Measurements from ENCODE around the gene BEST3.
A peak's percentile ranks its signal among the peaks of the same experiment; 100 is the strongest.

BEST3 gene

DNA sequence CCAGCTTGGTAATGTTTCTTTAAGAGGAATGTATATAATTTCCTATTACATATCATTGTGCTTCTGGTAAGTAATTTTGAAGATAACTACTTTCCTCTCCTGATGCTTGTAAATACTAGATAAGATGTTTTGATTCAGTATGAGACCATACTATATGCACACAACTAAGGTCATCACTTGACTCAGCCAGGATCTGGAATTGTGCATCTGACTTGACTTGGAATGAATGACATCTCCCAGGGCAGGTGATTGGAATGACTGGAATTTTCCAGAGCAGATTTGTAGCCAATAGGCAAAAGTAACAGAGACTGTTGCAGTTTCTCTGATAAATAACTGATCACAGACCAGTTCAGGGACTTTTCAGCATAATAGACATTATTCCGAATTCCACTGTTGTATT is 11.1 kb downstream of the BEST3 start:
- DNase-seq (ENCODE audit: low read depth) = peak; percentile 18

DNA sequence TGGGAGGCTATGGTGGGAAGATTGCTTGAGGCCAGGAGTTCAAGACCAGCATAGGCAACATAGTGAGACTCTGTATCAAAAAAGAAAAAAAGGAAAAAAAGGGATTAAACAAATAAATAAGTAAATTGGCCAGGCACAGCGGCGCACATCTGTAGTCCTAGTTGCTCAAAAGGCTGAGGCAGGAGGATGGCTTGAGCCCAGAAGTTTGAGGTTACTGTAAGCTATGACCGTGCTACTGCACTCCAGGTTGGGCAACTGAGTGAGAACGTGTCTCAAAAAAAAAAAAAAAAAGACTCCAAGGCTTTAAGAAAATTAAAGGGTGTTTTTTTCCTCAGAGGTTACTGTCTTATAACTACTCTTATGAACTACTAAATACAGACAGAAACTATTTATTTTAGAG is 11.7 kb downstream of the BEST3 start:
- DNase-seq (ENCODE audit: low read depth) = no peak

DNA sequence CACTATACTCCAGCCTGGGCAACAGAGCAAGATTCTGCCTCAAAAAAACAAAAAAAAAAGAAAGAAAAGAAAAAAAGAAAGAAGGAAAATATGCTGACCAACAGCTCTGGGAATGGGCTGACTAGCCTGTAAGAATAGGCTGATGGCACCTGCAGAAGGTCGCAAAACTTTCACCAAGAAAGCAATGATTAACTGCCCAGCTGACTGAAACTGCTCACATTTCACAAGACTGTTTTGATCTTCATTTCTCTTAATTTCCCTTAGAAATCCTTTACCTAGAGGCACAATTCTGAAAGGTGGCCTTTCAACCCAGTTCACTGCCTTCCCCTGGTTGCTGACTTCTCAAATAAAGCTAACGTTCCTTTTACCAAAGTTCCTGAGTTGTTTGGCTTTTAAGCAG is 12.4 kb downstream of the BEST3 start:
- no peak for DNase-seq (ENCODE audit: low read depth)

DNA sequence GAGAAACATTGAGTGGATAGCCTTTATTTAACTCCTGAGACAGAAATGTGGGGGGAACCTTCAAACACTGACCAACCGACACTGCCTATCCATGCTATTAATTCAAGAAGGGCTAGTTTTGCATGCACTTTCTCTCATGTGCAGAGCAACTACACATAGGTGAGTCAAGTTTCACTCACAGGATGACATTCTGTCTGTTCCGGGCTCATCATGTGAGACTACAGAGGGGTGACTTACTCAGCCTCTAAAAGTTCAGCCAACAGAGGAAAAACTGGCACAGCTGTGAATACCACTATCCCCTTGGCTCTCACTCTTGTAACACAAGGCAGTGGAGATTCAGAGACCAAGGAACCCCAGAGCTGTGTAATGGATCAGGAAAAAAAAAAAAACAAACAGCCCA is 13.3 kb downstream of the BEST3 start:
- DNase-seq (ENCODE audit: low read depth) = peak; percentile 24

DNA sequence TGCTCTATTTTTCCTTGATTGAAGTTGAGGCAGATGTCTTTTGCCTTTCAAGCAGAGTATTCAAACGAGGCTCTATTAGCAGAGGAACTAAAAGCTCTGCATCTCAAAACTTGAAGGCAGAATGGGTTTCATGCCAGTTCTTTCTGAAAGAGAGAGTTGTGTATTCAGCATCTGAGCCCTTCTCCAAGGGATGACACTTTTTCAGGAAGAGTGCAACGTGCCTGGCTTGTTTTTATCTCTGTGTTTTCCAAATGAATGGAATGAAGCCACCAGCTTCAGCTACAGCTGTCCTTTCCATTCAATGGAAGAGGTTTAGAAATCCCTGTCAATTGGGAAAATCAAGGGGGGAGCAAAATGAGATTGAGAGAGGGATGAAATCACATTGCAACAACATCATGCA is 14.6 kb downstream of the BEST3 start:
- no peak for DNase-seq (ENCODE audit: low read depth)

DNA sequence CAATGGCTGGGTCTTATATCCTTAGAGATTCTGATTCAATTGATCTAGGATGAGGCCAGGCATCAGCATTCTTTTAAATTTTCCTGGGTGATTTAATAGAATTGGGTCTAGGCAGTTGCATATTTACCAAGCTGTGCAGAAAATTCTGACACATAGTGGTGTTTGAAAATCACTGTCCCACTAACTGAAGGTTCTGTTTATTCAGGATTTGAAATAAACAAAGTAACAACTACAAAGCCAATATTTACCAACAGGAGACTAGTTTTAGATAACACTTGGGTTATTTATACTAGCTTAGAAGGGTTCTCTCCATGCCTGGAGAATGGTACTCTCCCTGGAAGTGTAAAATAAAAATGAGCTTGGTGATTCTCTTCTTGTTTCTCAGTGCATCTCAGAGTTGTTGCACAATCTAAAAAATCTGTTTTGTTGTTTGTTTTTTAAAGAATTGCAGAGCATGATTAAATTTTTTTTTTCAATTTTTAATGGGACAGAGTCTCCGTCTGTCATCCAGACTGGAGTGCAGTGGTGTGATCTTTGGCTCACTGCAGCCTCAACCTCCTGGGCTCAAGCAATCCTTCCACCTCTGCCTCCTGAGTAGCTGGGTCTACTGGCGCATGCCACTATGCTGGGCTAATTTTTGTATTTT is 16.9 kb downstream of the BEST3 start:
- DNase-seq (ENCODE audit: low read depth) = no peak

DNA sequence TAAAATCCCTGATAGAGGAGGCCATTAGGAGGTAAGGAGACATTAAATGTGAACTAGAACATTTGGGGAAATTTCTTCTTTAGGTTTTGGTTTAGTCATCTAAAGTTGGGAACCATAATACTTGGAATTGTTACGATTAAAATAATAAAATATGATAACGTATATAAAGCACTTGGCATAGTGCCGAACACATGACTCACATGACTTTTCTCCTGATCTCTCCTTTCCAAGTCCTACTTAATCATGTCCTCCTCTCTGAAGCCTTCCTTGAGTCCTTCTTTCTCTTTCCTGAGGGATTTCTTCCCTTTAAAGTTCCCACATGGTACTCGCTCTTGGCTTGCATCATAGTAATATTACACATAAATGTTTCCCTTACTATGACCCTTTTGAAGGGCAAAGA is 20.0 kb downstream of the BEST3 start:
- no peak for DNase-seq (ENCODE audit: low read depth)

DNA sequence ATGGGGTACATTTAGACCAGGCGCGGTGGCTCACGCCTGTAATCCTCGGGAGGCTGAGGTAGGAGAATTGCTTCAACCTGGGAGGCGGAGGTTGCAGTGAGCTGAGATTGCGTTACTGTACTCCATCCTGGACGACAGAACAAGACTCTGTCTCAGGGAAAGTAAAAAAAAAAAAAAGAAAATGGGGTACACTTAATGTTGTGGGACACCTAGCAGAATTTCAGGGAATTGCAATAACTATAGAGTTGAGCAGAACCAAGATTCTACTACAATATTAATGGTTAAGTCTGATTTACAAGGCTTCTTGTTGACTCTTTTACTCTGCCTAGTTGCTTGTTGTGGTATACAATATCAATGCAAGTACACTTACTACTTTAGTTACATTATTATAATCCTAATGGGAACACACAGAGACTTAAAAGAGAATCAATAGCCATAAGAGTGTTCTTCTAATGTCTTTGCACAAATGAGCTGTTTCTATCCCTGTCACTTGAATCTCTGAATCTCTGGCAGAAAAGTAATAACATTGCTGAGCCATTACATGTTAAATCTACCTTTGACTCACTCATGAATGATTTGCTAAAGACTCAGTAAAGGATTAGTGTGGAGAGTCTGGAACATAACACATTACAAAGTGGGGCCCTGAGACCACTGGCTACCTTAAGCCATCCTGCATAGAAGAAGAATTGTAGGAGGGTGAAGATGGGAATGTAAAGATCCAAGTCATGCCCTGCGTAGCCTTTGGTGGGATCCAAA is 22.7 kb downstream of the BEST3 start:
- DNase-seq (ENCODE audit: low read depth) = no peak

DNA sequence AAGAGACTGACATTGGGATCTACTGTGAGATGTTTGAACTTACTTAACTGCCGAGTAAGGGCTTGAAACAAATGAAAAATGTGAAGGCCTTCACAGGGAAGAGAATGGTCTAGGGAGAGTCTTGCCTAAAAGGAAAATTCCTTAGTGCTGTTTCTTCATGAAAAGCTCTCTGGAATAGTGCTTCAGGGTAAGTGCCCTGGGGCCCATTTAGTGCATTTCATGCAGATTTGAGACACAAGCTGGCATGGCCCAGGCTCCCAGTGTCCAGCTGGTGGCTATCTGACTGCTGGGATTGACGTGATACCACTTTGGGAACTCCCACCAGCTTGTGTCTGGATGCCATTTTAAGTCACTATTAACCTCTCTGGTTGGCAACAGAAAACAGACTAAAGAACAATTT is 26.9 kb downstream of the BEST3 start:
- no peak for DNase-seq (ENCODE audit: low read depth)

DNA sequence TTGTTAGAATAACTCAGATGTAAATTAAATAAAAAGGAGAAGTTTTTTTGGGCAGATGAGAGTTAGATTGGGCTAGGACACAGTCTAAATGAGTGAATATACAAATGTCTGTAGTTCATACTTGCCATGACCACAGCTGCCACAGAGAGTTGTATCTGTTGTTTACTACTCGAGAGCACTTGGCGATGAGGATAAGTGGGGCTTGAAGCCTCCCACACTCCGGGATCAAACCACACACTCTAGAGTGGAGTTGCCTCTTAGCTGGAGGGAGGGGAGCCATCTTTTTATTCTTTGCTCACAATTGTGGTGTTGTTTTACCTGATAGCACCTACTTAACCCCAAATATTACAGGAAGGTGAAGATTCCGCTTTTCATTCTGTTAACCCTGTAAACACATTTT is 27.5 kb downstream of the BEST3 start:
- DNase-seq (ENCODE audit: low read depth) = no peak

DNA sequence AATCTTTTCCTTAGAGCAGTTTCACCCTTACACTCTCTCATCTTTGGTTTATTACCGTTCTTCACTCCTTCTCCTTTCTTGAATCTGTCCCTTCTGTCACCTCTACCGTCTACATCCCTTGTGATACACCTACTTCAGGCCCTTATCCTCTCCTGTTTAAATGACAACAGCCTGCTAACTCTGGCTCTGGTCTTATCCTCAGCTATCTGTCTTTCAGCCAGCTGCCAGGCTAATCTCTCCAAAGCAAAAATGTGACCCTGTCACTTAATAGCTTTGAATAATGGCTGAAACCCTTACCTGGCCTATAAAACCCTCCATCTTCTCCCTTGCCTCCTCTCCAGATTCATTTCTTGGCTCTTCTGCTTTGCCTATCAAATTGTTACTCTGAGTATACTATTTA is 32.3 kb downstream of the BEST3 start:
- no peak for DNase-seq (ENCODE audit: low read depth)

DNA sequence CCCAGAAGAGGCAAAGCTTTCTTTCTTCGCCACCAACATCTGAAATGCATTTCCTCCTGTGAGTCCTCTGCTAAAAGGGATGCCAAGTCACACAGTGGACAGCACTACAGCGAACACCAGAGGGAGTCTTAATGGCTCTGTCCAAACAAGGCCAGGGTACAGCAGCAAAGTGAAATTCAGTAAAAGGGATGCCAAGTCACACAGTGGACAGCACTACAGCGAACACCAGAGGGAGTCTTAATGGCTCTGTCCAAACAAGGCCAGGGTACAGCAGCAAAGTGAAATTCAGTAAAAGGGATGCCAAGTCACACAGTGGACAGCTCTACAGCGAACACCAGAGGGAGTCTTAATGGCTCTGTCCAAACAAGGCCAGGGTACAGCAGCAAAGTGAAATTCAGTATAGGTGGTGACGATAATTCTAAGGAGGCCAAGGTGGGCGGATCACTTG is 34.1 kb downstream of the BEST3 start:
- DNase-seq (ENCODE audit: low read depth) = peak; percentile 50

DNA sequence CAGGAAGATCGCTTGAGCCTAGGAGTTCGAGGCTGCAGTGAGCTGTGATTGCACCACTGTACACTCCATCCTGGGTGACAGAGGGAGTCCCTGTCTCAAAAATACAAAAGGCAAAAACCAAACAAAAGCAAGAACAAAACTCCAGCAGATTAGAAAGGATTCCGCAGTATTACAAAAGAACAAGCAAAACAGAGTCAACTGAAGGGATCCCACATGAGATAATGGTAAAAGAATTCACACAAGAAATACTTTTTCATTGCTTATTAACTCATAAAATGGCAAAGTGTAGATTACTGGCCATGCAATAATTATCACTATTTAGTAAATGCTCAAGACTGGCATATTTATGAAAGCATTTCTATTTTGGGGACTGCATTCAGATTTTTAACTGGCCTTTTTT is 35.4 kb downstream of the BEST3 start:
- no peak for DNase-seq (ENCODE audit: low read depth)

DNA sequence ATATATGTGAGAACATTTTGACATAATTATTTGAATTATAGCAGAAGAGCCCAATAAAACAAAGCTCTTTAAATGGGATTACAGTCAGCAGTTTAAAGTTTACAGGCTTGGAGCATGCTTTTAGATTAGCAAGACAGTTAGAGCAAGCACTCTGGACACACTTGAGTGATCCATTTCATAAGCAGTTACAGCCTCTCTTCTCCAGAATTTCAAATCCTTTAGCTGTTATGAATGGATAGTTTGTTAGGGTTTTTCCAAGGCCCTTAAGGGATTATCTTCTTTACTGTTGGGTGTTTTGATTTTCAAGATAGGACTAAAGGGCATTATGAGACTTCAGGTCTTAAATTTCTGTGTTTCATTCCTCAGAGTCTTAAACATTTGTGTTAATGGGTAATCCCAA is 36.3 kb downstream of the BEST3 start:
- DNase-seq (ENCODE audit: low read depth) = no peak

DNA sequence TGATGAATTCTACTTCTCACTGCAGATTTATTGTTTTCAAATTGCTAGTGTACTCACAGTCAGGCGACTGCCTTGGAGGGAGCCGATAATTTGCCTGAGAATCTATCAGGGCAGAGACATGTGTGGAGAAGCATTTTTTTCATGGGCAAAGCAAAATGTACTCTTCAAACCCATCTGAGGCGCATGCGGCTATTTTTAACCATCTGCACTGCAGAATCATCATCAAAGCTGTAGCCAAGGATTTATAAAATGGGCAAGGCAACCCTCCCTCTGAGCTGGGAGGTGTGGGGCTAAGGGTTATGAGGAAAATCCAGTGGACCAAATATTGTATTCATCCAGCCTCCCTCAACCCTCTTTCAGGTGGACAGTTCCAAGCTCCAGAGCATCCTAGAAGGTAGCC is 37.7 kb downstream of the BEST3 start:
- no peak for DNase-seq (ENCODE audit: low read depth)

DNA sequence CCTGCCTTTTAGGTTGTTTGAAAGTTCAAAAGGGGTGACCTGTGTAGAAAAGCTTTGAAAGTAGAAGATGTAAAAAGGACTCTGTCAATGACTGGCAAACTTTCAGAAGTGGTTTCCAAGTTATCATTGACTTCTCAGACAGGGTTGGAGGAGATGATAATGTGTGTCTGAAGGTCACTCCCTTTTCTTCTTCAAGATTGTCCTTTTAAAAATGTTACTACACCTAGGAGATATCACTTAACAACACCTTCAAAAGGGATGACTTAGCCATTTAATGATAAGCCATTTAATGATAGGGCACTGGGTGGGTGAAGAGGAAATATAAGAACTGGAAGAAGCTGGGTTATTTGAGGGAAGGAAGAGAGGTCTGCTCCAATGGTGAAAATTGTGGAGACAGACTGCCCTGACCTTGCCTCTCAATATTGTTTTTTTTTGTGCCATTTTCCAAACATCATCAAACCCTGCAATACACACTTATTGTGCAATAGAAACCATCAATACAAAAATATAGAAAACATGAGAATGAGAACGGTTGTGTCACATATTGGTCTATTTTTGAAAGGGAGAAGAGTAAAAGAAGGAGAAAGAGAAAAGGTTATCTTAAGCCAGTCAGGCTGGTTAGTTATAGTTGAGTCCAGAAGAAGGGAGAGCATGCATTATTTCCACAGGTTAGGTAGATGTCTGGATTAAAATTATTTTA is 38.8 kb downstream of the BEST3 start:
- DNase-seq (ENCODE audit: low read depth) = no peak

DNA sequence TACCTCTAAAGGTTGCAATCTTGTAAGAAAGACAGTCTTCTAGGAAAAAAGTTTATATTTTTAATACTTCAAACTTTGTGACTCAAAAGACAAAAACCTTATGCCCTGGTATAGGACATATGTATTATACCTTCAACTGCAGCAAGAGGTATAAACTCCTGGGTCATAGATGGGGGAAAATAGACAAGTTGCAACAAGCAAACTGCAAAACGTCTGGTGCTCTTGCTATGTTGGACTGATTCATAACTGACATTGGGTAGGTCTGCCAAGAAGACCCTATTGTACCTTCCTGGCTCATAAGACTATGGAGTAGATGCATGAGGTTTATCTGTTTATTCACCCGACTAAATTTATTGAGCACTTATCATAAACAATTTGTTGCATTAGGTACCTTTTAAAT is 40.9 kb downstream of the BEST3 start:
- no peak for DNase-seq (ENCODE audit: low read depth)

DNA sequence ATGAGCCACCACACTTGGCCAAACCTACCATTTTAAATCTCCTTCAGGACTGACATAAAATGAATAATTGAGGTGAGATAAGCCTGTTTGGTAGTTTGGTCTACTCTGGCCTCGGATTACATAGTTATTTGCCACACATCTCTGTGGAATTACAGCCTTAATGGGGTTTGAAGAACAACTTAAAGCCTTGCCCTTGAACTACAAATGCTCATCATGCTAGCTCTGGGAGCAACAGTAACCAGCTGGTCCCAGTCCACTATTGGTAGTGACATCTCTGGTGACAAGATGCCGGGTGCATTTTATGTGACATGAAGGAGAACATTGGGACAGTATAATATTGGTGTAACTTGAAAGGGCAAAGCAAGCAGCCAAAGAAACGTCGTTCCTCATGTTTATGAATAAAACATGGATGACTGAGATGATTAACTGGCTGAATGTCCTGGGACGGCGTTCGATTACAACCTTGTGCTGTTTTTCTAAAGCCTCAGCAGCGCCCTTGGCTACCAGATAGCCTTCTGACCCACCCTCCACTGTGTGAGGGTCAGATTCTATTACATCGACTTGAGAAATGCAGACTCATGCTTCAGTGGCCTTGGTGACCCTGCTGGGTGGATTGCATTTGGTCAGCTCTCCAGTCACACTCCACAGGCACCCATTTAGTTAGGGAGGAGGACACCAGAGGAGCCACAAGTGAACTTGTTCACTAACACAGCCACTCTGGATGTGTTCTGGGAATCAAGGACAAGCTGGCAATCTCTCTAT is 41.5 kb downstream of the BEST3 start:
- DNase-seq (ENCODE audit: low read depth) = peak; percentile 35

DNA sequence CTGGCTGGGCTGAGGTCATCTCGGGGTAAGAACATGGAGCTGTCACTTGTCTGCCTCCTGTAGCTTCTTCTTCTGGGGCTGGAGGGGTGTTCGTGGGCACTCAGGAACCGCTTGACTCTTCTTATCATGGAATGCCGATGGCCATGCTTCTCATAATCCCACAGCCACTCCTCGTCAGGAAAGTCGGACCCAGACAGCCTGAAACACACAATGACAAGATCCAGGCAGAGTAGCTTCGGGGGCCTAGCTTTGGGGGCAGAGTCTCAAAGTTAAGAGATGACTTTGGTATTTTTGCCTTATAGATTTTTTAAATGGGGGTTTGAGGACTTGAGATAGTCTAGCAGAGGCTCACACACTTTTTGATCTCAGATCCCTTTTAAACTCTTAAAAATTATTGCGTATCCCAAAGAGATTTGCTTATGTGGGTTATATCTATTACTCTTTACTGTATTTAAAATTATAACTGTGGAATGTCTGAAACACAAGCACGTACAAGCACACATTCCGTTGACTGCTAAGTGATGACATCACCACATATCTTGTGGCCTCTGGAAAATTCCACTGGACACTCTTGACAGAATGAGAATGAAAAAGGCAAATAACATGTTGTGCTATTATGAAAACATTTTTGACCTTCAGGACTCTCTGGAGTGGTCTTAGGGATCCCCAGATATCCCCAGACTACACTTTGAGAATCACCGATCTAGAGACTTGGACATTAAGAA is 43.3 kb downstream of the BEST3 start:
- DNase-seq (ENCODE audit: low read depth) = peak; percentile 92

DNA sequence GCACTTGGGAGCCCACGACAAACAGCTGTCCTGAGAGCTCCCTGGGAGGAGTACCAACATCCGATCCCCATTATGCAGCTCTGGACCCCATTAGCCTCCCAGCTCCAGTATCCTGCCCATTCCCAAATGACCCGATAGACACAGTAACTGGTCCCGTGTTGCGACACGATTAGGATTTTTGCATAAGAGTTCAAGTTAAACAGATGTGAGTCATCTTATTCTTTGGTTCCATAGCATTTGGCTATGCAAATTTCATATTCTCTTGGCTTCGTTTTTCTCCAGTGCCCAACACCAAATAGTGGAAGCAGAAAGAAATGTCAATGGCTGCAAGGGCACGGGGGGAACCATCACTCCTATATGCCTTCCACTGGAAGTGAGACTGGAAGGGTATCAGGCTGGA is 45.4 kb downstream of the BEST3 start:
- DNase-seq (ENCODE audit: low read depth) = peak; percentile 34

DNA sequence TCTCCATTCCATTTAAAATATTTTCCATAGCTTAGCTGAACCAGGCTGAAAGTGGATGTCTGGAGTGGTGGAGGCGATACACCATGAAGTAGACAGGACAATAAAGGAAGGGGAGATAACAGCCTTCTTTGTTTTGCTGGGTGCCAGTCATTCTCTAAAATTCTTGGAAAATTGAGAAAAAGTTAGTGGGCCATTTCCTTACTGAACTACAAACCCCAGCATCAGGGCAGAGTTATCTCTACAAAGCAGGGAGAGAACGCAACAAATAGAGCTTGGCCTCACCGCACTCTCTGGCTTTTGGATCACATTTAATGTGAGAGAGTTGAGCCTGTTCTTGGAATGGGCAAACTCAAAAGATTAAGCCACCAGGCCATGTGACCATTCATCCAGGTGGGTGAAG is 47.2 kb downstream of the BEST3 start:
- DNase-seq (ENCODE audit: low read depth) = no peak

DNA sequence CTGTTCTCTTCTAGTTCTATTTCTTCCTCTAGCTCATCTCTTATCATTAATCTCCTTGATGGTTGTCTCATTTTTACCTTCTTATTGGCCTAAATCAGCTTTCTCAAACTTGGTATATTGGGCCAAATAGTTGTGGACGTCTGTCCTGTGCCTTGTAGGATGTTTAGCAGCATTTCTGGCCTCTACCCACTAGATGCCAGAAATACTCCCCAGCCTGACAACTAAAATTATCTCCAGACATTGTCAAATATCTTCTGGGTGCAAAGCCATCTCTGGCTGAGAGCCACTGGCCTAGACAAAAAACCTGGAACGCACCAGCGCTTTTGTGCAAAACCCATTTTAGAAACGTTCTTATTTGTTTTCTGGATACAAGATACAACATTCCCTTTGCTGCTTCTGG is 49.6 kb downstream of the BEST3 start:
- DNase-seq (ENCODE audit: low read depth) = no peak
